GM08714 (cell line): ENCODE results near the gene BECN2.

Experiments used
- H3K4me3 ChIP-seq: fragments of 200-500 bp; sonication (Bioruptor generic); 2 replicates; pipeline ENCODE4 v1.5.1; 2014; ENCODE audit warnings: mild to moderate bottlenecking, low read length, inconsistent platforms
- ZNF274 ChIP-seq: IDR thresholded peaks from 2 replicates; pipeline ENCODE4 v1.6.1; 2012; ENCODE audit warnings: mild to moderate bottlenecking, low read depth, low read length

Gene BECN2

GRCh38 chr1:241998412-241998921 is 40.9 kb downstream of the BECN2 start:
- TF ChIP-seq ZNF274 = no peak
- no peak overlapping the region; the same call in 1 of the 2 replicates for H3K4me3 ChIP-seq

DNA sequence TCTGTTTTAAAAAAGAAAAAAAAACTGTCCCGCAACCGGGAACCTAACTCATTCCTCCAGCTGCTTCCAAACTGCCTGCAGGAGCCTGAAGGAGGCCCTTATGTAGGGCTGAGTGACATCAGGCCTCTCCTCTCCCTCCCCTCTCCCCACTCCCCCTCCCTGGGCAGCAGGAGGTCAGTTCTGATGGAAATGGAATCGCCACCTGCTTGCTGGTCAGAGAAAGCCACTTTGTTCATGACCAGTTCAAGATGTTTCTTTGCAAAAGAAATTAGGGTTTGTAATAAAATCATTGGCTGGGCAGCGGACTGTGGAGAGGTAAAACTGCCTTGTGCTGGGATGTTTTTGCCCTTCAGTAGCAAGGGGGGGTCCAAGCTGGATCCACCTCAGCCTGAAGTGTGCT is 41.5 kb downstream of the BECN2 start, which contains the start of gene MAP1LC3C:
TSS of gene MAP1LC3C (minus strand) at position 73 of the 400 bp plus-strand sequence. CDS start 90 bp downstream, outside the sequence.
- no peak for TF ChIP-seq ZNF274
- no peak within 1 kb of the TSS; the same call in 1 of the 2 replicates for H3K4me3 ChIP-seq

GRCh38 chr1:242000434-242000833 is 42.9 kb downstream of the BECN2 start:
- no peak overlapping the region for H3K4me3 ChIP-seq
- TF ChIP-seq ZNF274 = no peak

- H3K4me3 ChIP-seq = no peak overlapping the region
- no peak for TF ChIP-seq ZNF274
Observed at GRCh38 chr1:242002072-242002471, 44.5 kb downstream of the BECN2 start.

GRCh38 chr1:242002510-242002909 is 44.9 kb downstream of the BECN2 start:
- TF ChIP-seq ZNF274 = no peak
- no peak overlapping the region for H3K4me3 ChIP-seq

- no peak for TF ChIP-seq ZNF274
- no peak overlapping the region for H3K4me3 ChIP-seq
Observed at GRCh38 chr1:242004751-242005495, 47.4 kb downstream of the BECN2 start.

DNA sequence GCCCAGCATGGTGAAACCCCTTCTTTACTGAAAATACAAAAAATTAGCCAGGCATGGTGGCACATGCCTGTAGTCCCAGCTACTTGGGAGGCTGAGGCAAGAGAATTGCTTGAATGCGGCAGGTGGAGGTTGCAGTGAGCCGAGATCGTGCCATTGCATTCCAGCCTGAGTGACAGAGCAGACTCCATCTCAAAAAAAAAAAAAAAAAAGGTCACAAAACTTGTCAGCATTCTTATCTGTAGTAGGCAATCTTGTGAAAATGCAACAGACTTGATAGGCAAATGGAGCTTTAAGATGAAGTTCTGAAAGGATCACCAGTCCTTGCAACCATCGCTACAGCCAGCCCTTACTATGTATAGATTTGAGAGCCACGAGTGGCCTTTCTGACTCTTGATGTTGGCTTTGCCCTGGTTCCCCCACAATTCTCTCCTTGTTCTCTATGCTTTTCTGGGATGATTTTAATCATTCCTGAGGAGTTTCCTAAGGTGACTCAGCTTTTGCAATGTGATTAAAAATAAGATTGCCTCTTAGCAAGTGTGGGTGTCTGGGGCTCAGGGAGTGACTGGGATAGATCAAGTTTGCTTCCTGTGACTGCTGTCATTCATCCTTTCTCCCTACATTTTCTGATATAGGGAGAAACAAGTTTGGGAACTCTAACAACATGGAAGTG is 48.4 kb downstream of the BECN2 start:
- no peak for TF ChIP-seq ZNF274
- H3K4me3 ChIP-seq = no peak overlapping the region

- TF ChIP-seq ZNF274 = no peak
Observed at GRCh38 chr1:242006976-242007375, 49.4 kb downstream of the BECN2 start.

More at GRCh38 chr1:242006976-242007375, 49.4 kb downstream of the BECN2 start:
- no peak overlapping the region for H3K4me3 ChIP-seq
